GM11168 (cell line): Measurements from ENCODE around the gene MIPOL1.
"Not testable (repeated sequence)": the region's sequence is repeated elsewhere in the genome, so short reads cannot be mapped to it uniquely, and the experiment has no call there.

Experiments
- in situ Hi-C: fragments of 300-500 bp; cut with MboI; formaldehyde crosslinking; loops from one replicate; pipeline ENCODE4 v1.12.0; 2022; ENCODE audit warnings: low sequenced_read_pairs; ENCODE audit not compliant: unreplicated experiment

The MIPOL1 gene

GRCh38 chr14:37436519-37436918 is 238.8 kb downstream of the MIPOL1 start:
- in situ Hi-C loops, result no loop called here

GRCh38 chr14:37437490-37437889 is 239.8 kb downstream of the MIPOL1 start:
- in situ Hi-C loops, result no loop called here

DNA sequence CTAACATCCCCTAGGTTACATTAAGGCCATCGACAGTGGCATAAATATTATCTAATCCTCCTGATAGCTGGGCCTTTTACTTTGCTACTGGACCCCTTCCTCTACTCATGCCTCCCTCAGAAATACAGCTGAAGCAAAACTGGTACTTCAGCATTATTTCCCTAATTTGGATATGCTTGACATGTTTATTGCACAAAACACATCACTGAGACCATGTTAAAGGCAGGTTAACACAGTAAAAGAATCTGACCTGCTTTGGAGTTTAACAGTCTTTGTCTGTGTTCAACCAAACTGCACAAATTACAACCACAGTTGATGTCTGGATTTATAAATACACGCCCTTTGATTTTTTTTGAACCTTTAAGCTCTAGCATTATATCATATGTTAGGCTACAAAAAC is 240.7 kb downstream of the MIPOL1 start:
- in situ Hi-C loops, result no loop called here

GRCh38 chr14:37443461-37443860 is 245.7 kb downstream of the MIPOL1 start:
- in situ Hi-C loops, result no loop called here

DNA sequence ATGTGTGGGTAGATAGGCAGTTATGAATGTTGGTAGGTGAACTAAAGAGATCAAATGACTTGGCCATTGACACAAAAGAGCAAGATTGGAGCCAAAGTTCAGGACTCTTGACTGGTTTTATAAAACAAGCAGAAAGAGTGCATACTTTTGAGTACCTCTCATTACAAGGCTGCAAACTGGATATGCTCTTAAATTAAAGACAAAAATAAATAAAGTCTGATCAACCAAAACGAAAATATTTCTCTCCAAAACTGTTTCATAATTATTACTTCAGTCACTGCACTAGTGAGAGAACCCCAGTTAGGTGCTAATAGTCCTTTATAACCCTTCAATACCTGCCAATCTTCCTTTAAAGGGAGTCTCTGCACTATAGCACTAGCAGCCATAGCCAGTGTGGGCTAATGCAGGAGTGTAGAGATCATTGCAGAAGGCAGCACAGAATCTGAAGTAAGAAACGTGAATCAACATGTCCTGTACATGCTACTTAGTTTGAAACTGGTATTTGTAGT is 250.2 kb downstream of the MIPOL1 start:
- in situ Hi-C loops, result no loop called here

DNA sequence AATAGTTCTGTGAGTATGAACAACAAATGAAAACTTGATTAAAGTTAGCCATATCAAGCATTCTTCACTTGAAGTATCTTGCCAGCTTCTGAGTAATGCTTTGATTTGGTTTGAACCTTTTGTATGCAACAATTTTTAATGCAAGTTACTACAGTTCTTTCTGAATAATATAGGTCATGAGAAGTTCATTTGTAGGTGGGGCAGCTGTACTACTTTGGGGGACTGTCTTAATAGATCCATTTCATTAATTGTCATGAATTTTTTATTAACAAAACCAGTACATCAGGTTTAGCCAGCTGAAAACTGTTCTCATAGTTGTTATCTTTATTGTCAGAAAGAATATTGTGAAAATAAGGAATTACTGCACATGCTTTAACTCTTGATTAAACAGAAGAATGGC is 254.6 kb downstream of the MIPOL1 start:
- in situ Hi-C loops, result no loop called here

DNA sequence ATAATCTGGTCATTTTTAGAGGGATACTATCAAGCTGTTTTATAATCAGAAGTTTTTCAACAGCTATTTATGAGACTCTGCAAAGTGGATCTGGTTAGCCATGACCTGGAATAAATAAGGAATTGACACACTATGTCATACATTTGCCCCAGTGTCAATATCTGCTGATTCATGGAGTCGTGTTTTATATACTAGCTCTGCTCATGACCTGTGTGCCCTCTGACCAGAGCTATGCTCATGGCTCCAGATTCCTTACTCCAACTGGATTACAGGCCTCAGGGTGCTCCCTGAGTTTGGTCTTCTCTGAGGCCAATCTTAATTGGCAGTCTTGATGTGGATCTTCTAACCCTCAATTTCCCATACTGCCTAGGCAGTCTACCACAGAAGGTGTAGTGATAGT is 256.2 kb downstream of the MIPOL1 start:
- in situ Hi-C loops, result no loop called here

DNA sequence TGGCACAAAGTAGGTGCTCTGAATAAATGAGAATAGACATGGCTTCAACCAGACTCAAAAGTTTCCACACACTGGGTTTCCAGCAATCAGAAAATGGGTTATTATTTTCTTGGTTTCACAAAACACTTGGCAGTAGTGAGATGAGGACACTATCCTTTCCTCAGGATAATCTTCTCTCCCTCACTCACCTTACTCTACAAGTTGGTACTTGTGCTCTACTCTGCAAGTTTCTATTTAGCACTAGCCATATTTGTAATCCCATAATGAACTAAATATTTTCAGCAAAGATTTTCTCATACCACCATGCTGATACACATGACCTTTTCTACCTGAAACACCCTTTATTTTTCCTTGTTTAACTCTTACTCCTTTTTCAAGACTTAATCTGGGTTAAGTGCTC is 259.6 kb downstream of the MIPOL1 start:
- in situ Hi-C loops, result no loop called here

DNA sequence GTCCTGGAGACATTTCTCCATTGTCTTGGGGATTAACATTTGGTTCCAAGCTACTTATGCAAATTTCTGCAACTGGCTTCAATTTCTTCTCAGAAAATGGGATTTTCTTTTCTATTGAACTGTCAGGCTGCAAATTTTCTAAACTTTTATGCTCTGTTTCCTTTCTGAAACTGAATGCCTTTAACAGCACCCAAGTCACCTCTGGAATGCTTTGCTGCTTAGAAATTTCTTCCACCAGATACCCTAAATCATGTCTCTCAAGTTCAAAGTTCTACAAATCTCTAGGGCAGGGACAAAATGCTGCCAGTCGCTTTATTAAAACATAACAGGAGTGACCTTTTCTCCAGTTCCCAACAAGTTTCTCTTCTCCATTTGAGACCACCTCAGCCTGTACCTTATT is 264.7 kb downstream of the MIPOL1 start:
- in situ Hi-C loops, result not testable (repeated sequence)

- in situ Hi-C loops, result no loop called here
Measured at GRCh38 chr14:37464192-37464858, 266.6 kb downstream of the MIPOL1 start.

DNA sequence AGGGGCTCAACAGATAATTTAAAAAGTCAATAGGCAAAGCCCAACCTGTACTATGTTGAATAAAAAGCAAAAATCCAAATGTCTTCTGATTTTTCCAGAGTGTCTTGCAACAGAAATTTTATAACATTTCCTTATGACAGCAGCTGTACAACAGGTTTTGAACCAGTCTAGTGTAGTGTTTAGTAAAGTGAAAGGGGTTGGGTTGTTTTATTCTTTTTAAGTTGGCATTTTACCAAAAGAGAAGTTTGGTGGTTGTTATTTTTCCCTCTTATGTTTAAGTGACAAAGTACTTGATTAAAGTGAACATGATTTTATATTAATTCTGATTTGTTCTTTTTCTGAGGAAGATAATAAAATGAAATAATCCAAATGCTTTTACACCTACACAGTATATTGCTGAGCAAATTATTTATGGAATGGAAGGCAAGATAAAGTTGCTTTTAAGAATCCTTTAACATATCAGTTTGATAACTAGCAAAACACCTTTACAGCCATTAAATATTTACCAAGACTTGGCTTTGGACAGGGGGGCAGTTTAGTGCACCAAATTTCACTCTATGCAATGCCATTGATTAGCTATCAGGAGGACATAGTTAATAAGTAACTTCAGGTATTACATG is 268.4 kb downstream of the MIPOL1 start:
- in situ Hi-C loops, result no loop called here

GRCh38 chr14:37466623-37467088 is 268.9 kb downstream of the MIPOL1 start:
- in situ Hi-C loops, result no loop called here

- in situ Hi-C loops, result no loop called here
Measured at GRCh38 chr14:37469650-37470049, 271.9 kb downstream of the MIPOL1 start.

DNA sequence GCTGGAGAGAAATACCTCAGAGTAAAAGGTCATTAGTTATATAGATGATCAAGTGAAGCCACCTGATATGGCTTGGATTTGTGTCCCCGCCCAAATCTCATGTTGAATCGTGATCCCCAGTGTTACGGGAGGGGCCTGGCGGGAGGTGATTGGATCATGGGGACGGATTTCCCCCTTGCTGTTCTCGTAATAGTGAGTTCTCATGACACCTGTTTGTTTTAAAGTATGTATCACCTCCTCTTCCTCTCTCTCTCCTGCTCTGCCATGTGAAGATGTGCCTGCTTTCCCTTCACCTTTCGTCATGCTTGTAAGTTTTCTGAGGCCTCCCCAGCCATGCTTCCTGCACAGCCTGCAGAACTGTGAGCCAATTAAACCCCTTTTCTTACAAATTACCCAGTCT is 272.5 kb downstream of the MIPOL1 start:
- in situ Hi-C loops, result no loop called here

- in situ Hi-C loops, result no loop called here
Measured at GRCh38 chr14:37472906-37473305, 275.2 kb downstream of the MIPOL1 start.

DNA sequence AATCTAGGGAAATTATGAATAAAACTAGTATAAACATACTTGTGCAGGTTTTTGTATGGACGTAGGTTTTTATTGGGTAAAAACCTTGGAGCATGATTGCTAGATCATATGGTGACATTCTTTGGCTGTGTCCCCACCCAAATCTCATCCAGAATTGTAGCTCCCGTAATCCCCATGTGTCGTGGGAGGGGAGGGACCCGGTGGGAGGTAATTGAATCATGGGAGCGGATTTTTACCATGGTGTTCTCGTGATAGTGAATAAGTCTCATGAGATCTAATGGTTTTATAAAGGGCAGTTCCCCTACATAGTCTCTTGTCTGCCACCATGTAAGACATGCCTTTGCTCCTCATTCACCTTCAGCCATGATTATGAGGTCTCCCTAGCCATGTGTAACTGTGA is 276.5 kb downstream of the MIPOL1 start:
- in situ Hi-C loops, result no loop called here

DNA sequence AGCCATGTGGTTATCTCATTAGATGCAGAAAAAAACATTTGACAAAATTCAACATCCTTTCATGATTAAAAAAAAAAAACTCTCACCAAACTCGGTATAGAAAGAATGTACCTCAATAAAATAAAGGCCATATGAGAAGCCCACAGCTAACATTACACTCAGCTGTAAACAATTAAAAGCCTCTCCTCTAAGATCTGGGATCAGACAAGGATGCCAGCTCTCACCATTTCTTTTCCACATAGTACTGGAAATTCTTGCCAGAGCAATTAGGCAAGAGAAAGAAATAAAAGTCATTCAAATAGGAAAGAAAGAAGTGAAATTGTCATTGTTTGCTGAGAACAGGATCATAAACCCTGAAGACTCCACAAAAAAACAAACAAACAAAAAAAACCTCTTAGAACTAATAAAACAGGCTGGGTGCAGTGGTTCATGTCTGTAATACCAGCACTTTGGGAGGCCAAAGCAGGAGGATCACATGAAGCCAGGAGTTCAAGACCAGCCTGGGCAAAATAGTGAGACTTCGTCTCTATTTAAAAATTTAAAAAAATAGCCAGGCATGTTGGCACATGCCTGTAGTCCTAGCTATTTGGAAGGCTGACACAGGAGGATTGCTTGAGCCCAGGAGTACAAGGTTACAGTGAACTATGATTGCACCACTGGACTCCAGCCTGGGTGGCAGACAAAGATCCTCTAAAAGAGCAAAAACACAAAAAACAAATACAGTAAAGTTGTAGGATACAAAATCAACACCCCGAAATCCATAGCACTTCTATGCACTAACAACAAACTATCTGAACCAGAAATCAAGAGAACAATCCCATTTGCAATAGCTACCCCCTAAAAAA is 282.9 kb downstream of the MIPOL1 start:
- in situ Hi-C loops, result no loop called here

GRCh38 chr14:37482428-37482827 is 284.7 kb downstream of the MIPOL1 start:
- in situ Hi-C loops, result no loop called here

- in situ Hi-C loops, result no loop called here
Measured at GRCh38 chr14:37483672-37484071, 285.9 kb downstream of the MIPOL1 start.

DNA sequence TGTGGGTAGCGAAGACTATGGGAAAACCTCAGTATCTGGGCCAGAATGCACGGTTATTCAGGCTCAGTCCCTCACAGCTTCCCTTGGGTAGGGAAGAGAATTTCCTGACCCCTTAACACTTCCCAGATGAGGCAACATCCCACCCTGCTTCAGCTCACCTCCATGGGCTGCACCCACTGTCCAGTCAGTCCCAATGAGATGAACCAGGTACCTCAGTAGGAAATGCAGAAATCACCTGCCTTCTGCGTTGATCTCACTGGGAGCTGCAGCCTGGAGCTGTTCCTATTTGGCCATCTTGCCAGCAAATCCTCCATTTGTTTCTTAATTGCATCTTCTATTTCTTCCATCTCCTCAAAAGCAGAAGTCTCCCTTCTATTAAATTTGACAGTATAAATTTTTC is 292.9 kb downstream of the MIPOL1 start:
- in situ Hi-C loops, result no loop called here

DNA sequence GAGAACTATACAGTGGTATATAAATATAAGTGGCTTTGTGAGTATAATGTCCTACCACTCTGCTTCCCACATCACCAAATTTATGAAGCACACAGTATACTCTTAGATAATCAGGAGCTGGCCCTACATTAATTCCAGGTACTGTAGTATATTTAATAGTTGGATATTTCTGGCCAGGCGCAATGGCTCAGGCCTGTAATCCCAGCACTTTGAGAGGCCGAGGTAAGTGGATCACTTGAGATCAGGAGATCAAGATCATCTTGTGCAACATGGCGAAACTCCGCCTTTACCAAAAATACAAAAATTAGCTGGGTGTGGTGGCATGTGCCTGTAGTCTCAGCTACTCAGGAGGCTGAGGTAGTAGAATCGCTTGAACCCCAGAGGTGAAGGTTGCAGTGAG is 293.3 kb downstream of the MIPOL1 start:
- in situ Hi-C loops, result no loop called here
